MCF 10A (cell line): Measurements from ENCODE around the gene DYNC1H1. TPM values are rescaled to one million over a fixed set of nuclear protein-coding genes. Genes with fewer than 3 reads are reported as not detected.
A peak's percentile ranks its signal among the peaks of the same experiment; 100 is the strongest.

Experiments
- BruUV-seq: library from RNA; stranded (reverse); fragments of 400-500 nt; replicated peaks from 2 replicates; lab custom pipeline; 2021; lab: Mats Ljungman, UMichigan
- CTCF ChIA-PET: fragments of 300-600 bp; sonication (Branson Sonifier 250); formaldehyde crosslinking; extraction: SDS; loops from one replicate; lab custom pipeline; 2021; ENCODE audit warnings: antibody characterized with exemption, inconsistent platforms; lab: Yijun Ruan, JAX
- POLR2A ChIA-PET: fragments of 300-600, 350-650 bp; sonication (Branson Sonifier 250); formaldehyde crosslinking; extraction: SDS; loops from one replicate; lab custom pipeline; 2020; ENCODE audit warnings: antibody characterized with exemption, inconsistent platforms; lab: Yijun Ruan, JAX
- DNase-seq: peaks from one replicate; pipeline ENCODE4 v3.0.0-alpha.2; 2018; ENCODE audit not compliant: unreplicated experiment
- H3K27ac Mint-ChIP-seq: one replicate; pipeline ENCODE4 v1.8.0; 2022; ENCODE audit warnings: mild to moderate bottlenecking, low read depth, mixed read lengths; ENCODE audit not compliant: unreplicated experiment
- H3K27me3 Mint-ChIP-seq: one replicate; pipeline ENCODE4 v1.8.0; 2022; ENCODE audit warnings: mixed read lengths; ENCODE audit not compliant: insufficient read depth, unreplicated experiment
- H3K36me3 Mint-ChIP-seq: one replicate; pipeline ENCODE4 v1.8.0; 2022; ENCODE audit warnings: mild to moderate bottlenecking, moderate library complexity, mixed read lengths; ENCODE audit not compliant: insufficient read depth, unreplicated experiment
- H3K4me1 Mint-ChIP-seq: one replicate; pipeline ENCODE4 v1.8.0; 2022; ENCODE audit warnings: mixed read lengths; ENCODE audit not compliant: insufficient read depth, unreplicated experiment
- H3K4me3 Mint-ChIP-seq: one replicate; pipeline ENCODE4 v1.8.0; 2022; ENCODE audit warnings: mild to moderate bottlenecking, moderate library complexity, mixed read lengths; ENCODE audit not compliant: unreplicated experiment
- H3K9me3 Mint-ChIP-seq: one replicate; pipeline ENCODE4 v1.8.0; 2022; ENCODE audit warnings: mixed read lengths; ENCODE audit not compliant: unreplicated experiment
- intact Hi-C: fragments of 100-400 bp; cut with micrococcal nuclease; formaldehyde crosslinking; loops from 2 replicates; pipeline ENCODE4 v1.14.1; 2022
- total RNA-seq: library from RNA; stranded (reverse); gene quantifications from 2 replicates; pipeline ENCODE4 v1.2.3, GENCODE V29; 2022
- TF ChIP-seq, protein P1 (sequence below): fragments of 200-600 bp; IDR thresholded peaks from one replicate; pipeline ENCODE4 v1.8.0; 2022; ENCODE audit warnings: antibody characterized with exemption, mild to moderate bottlenecking; ENCODE audit not compliant: unreplicated experiment

Gene DYNC1H1
- total RNA-seq, 1 experiment from 2014 or later, result 704 TPM

GRCh38 chr14:102078831-102079699 is 114.7 kb downstream of the DYNC1H1 start:
- Mint-ChIP-seq H3K9me3 (no peaks in the 10 kb centered on the region), H3K4me1 (peaks cover 6% of the 10 kb centered on the region), H3K4me3 (no peak overlapping the region), H3K27ac (peak overlapping the region; percentile 85), H3K36me3 (peaks cover 64% of the 10 kb centered on the region), H3K27me3 (no peaks in the 10 kb centered on the region)
- TF ChIP-seq, protein P1, sequence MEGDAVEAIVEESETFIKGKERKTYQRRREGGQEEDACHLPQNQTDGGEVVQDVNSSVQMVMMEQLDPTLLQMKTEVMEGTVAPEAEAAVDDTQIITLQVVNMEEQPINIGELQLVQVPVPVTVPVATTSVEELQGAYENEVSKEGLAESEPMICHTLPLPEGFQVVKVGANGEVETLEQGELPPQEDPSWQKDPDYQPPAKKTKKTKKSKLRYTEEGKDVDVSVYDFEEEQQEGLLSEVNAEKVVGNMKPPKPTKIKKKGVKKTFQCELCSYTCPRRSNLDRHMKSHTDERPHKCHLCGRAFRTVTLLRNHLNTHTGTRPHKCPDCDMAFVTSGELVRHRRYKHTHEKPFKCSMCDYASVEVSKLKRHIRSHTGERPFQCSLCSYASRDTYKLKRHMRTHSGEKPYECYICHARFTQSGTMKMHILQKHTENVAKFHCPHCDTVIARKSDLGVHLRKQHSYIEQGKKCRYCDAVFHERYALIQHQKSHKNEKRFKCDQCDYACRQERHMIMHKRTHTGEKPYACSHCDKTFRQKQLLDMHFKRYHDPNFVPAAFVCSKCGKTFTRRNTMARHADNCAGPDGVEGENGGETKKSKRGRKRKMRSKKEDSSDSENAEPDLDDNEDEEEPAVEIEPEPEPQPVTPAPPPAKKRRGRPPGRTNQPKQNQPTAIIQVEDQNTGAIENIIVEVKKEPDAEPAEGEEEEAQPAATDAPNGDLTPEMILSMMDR, result no peak
- DNase-seq, result no peak
- ChIA-PET POLR2A (interaction anchor here (0.7 to 1.0 kb wide), 2 partner anchors 12 to 114 kb away, joined by 3 to 4 read pairs; no protein-coding TSS in a partner anchor), CTCF (interaction anchor here (1.7 kb wide), 1 partner anchor 17 kb away, joined by 5 read pairs; no protein-coding TSS in a partner anchor)
- no TSS peak for BruUV-seq
- intact Hi-C loops, result no loop called here

DNA sequence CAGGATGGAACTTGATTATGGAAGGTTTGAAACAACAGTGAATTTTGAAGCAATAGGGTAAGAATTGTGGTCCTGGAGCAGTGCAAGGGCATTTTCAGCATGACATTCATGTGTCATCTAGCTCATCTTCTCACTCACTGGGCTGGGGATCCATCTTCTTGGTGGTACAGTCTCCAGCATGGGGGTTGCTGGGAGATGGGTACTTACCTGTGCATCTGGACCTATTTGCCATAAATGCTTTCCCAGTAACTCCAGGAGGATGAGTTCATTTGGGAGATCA is 115.3 kb downstream of the DYNC1H1 start:
- BruUV-seq, result no TSS peak
- H3K9me3 Mint-ChIP-seq, result no peaks in the 10 kb centered on the region
- H3K4me1 Mint-ChIP-seq, result peaks cover 9% of the 10 kb centered on the region
- TF ChIP-seq, protein P1, result no peak
- CTCF ChIA-PET, result interaction anchor here (1.7 kb wide), 1 partner anchor 17 kb away, joined by 5 read pairs; no protein-coding TSS in a partner anchor
- H3K4me3 Mint-ChIP-seq, result no peak overlapping the region
- no peak for DNase-seq
- intact Hi-C loops, result no loop called here
- no peaks in the 10 kb centered on the region for H3K27me3 Mint-ChIP-seq
- peaks cover 70% of the 10 kb centered on the region for H3K36me3 Mint-ChIP-seq
- H3K27ac Mint-ChIP-seq, result no peak overlapping the region
- POLR2A ChIA-PET, result no interaction called here

DNA sequence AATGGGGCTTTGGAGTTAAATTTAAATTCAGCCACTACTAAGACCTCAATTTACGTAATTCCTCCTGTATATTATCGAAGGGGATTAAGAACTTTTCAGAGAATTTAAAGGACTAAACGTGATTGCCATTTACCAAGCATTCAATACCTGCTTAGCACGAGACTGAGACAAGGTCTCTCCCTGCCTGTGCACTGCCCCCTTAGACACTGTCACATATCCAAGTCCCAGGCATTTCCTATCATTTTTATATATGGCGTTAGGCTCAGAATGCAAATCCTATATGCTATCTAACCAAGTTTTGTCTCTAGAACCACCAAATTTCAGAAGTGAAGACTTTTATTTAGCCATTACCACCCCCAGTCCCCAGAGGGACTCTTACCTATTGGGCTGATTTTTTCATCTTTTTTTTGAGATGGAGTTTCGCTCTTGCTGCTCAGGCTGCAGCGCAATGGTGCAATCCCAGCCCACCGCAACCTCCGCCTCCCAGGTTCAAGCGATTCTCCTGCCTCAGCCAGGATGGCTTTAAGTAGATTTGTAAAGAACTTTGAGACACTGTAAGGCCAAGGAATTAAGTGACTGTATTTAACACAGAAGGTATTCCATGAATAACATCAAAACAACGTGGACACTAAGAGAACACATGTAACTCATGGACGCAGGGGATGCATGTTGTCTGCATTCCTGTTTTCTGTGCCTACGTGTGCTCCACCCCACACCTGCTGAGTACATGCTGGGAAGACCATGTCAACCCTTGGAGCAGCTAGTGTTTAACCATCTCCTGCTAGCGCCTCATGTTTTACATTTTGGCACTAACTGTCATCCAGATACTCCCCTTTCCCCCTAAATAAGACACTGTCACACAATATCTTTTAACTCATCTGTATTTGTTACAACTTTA is 116.1 kb downstream of the DYNC1H1 start:
- H3K36me3 Mint-ChIP-seq, result peaks cover 78% of the 10 kb centered on the region
- ChIA-PET CTCF (interaction anchor here (1.5 kb wide), 1 partner anchor 16 kb away, joined by 3 read pairs; no protein-coding TSS in a partner anchor), POLR2A (interaction anchor here (0.8 to 1.1 kb wide), 2 partner anchors 34 to 116 kb away, joined by 3 read pairs; partner anchors contain the start of gene DYNC1H1)
- H3K27me3 Mint-ChIP-seq, result no peaks in the 10 kb centered on the region
- peaks cover 13% of the 10 kb centered on the region for H3K4me1 Mint-ChIP-seq
- H3K9me3 Mint-ChIP-seq, result no peaks in the 10 kb centered on the region
- no peak overlapping the region for H3K4me3 Mint-ChIP-seq
- intact Hi-C loops, result no loop called here
- no peak for DNase-seq
- BruUV-seq, result no TSS peak
- no peak overlapping the region for H3K27ac Mint-ChIP-seq
- TF ChIP-seq, protein P1, result no peak
